Measurements from ENCODE around the gene ZBTB16.

ZBTB16 gene

DNA sequence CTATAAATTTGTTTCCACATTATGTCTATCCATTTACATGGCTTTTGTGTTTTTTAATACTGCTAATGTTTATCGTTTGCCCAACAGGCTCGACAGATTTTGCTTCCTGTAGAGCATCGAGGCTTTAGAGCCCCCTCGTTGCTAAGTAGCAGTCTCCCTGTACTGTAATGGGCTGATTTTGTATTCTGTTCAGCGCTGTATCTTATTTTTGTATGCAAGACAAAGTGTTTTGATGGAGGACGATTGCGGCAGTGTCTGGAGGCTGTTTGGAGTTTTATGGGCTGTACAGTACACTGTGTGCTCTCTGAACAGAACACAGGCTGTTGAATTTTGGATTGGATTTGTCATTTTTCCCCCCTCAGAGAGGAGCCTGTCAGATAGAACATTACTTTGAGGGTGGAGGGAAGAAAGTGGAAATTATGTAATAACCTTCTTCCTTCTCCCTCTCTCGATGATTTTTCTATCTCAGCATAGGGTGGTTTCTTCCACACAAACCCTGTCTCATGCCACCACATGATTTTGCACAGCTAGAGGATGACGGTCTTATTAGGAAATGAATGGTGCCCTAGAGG is 104.4 kb downstream of the ZBTB16 start:
- no peak for DNase-seq
- no peak overlapping the region for H3K4me3 ChIP-seq (ENCODE audit: low read depth in 1 of 2, low read length in 2 of 2)
- H2AFZ ChIP-seq (ENCODE audit: low read depth, low read length) = no peak overlapping the region
- TF ChIP-seq, protein P1, sequence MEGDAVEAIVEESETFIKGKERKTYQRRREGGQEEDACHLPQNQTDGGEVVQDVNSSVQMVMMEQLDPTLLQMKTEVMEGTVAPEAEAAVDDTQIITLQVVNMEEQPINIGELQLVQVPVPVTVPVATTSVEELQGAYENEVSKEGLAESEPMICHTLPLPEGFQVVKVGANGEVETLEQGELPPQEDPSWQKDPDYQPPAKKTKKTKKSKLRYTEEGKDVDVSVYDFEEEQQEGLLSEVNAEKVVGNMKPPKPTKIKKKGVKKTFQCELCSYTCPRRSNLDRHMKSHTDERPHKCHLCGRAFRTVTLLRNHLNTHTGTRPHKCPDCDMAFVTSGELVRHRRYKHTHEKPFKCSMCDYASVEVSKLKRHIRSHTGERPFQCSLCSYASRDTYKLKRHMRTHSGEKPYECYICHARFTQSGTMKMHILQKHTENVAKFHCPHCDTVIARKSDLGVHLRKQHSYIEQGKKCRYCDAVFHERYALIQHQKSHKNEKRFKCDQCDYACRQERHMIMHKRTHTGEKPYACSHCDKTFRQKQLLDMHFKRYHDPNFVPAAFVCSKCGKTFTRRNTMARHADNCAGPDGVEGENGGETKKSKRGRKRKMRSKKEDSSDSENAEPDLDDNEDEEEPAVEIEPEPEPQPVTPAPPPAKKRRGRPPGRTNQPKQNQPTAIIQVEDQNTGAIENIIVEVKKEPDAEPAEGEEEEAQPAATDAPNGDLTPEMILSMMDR (IDR thresholded peaks at IDR 0.05; ENCODE audit: borderline replicate concordance, extremely low read depth, low read length, poor library complexity, severe bottlenecking) = no peak
- no peak for TF ChIP-seq EZH2 (IDR thresholded peaks at IDR 0.05; ENCODE audit: borderline replicate concordance, low read depth, low read length, severe bottlenecking)
- H3K4me1 ChIP-seq (ENCODE audit: insufficient read depth, low read length) = peaks cover 25% of the 10 kb centered on the region
- no peaks in the 10 kb centered on the region for H3K79me2 ChIP-seq (ENCODE audit: insufficient read depth, low read length)
- H3K4me2 ChIP-seq (ENCODE audit: insufficient read depth, low read length) = no peak overlapping the region
- no peak overlapping the region for H3K27ac ChIP-seq (ENCODE audit: low read length)
- H3K9me3 ChIP-seq (ENCODE audit: insufficient read depth, low read length, severe bottlenecking) = no peaks in the 10 kb centered on the region
- H3K36me3 ChIP-seq (ENCODE audit: insufficient read depth, low read length) = no peaks in the 10 kb centered on the region
- peaks cover 29% of the 10 kb centered on the region for H4K20me1 ChIP-seq (ENCODE audit: insufficient read depth, low read length)
- peaks cover 55% of the 10 kb centered on the region for H3K27me3 ChIP-seq (ENCODE audit: insufficient read depth, low read length, poor library complexity)
- H3K9ac ChIP-seq (ENCODE audit: low read depth, low read length) = no peak overlapping the region
- ATAC-seq (ENCODE audit: insufficient read depth, low read depth) = no peak

GRCh38 chr11:114164546-114164945 is 105.0 kb downstream of the ZBTB16 start:
- peaks cover 61% of the 10 kb centered on the region for H3K27me3 ChIP-seq (ENCODE audit: insufficient read depth, low read length, poor library complexity)
- no peak overlapping the region for H3K4me2 ChIP-seq (ENCODE audit: insufficient read depth, low read length)
- no peak overlapping the region for H3K9ac ChIP-seq (ENCODE audit: low read depth, low read length)
- no peak overlapping the region for H2AFZ ChIP-seq (ENCODE audit: low read depth, low read length)
- H3K4me1 ChIP-seq (ENCODE audit: insufficient read depth, low read length) = peaks cover 25% of the 10 kb centered on the region
- no peak overlapping the region for H3K27ac ChIP-seq (ENCODE audit: low read length)
- no peak for ATAC-seq (ENCODE audit: insufficient read depth, low read depth)
- DNase-seq = no peak
- no peaks in the 10 kb centered on the region for H3K79me2 ChIP-seq (ENCODE audit: insufficient read depth, low read length)
- no peak overlapping the region for H3K4me3 ChIP-seq (ENCODE audit: low read depth in 1 of 2, low read length in 2 of 2)
- TF ChIP-seq EZH2 (IDR thresholded peaks at IDR 0.05; ENCODE audit: borderline replicate concordance, low read depth, low read length, severe bottlenecking) = no peak
- TF ChIP-seq, protein P1 (IDR thresholded peaks at IDR 0.05; ENCODE audit: borderline replicate concordance, extremely low read depth, low read length, poor library complexity, severe bottlenecking) = no peak
- H3K9me3 ChIP-seq (ENCODE audit: insufficient read depth, low read length, severe bottlenecking) = no peaks in the 10 kb centered on the region
- H4K20me1 ChIP-seq (ENCODE audit: insufficient read depth, low read length) = peaks cover 29% of the 10 kb centered on the region
- no peaks in the 10 kb centered on the region for H3K36me3 ChIP-seq (ENCODE audit: insufficient read depth, low read length)

GRCh38 chr11:114165326-114166230 is 106.1 kb downstream of the ZBTB16 start:
- H3K27ac ChIP-seq (ENCODE audit: low read length) = no peak overlapping the region
- no peak overlapping the region for H3K4me2 ChIP-seq (ENCODE audit: insufficient read depth, low read length)
- H3K36me3 ChIP-seq (ENCODE audit: insufficient read depth, low read length) = no peaks in the 10 kb centered on the region
- peaks cover 67% of the 10 kb centered on the region for H3K27me3 ChIP-seq (ENCODE audit: insufficient read depth, low read length, poor library complexity)
- no peaks in the 10 kb centered on the region for H3K79me2 ChIP-seq (ENCODE audit: insufficient read depth, low read length)
- no peak overlapping the region for H3K4me3 ChIP-seq (ENCODE audit: low read depth in 1 of 2, low read length in 2 of 2)
- no peak for TF ChIP-seq EZH2 (IDR thresholded peaks at IDR 0.05; ENCODE audit: borderline replicate concordance, low read depth, low read length, severe bottlenecking)
- TF ChIP-seq, protein P1 (IDR thresholded peaks at IDR 0.05; ENCODE audit: borderline replicate concordance, extremely low read depth, low read length, poor library complexity, severe bottlenecking) = no peak
- DNase-seq (no peak), ATAC-seq (ENCODE audit: insufficient read depth, low read depth) (no peak)
- H3K9me3 ChIP-seq (ENCODE audit: insufficient read depth, low read length, severe bottlenecking) = no peaks in the 10 kb centered on the region
- no peak overlapping the region for H2AFZ ChIP-seq (ENCODE audit: low read depth, low read length)
- H3K9ac ChIP-seq (ENCODE audit: low read depth, low read length) = no peak overlapping the region
- peaks cover 14% of the 10 kb centered on the region for H3K4me1 ChIP-seq (ENCODE audit: insufficient read depth, low read length)
- H4K20me1 ChIP-seq (ENCODE audit: insufficient read depth, low read length) = peaks cover 29% of the 10 kb centered on the region

Data from DND-41 (cell line).